Uterus (tissue), 4 donors: ENCODE measurements around the gene DEXI. TPM values are rescaled to one million over a fixed set of nuclear protein-coding genes. Genes with fewer than 3 reads are reported as not detected.

Experiments
- DNase-seq, 2 donors: peaks; one replicate each; pipeline ENCODE4 v3.0.0-alpha.2; 2019 to 2020
- H3K27ac ChIP-seq, 2 donors: fragments of 200-600 bp; sonication (generic); 1 replicate in 1 of 2; 2 replicates in 1 of 2; pipeline ENCODE4 v1.5.1; 2016 to 2018
- H3K27me3 ChIP-seq, 2 donors: fragments of 200-600 bp; sonication (generic); one replicate each; pipeline ENCODE4 v1.5.1; 2018 to 2019; ENCODE audit warnings: control low read depth in 1 of 2
- H3K36me3 ChIP-seq, 2 donors: fragments of 200-600 bp; sonication (generic); one replicate each; pipeline ENCODE4 v1.5.1; 2019; ENCODE audit warnings: control low read depth in 1 of 2
- H3K4me1 ChIP-seq, 2 donors: fragments of 200-600 bp; sonication (generic); one replicate each; pipeline ENCODE4 v1.5.1; 2018 to 2019; ENCODE audit warnings: control low read depth in 1 of 2
- H3K4me3 ChIP-seq, 2 donors: fragments of 200-600 bp; sonication (generic); 1 replicate in 1 of 2; 2 replicates in 1 of 2; pipeline ENCODE4 v1.5.1; 2018 to 2019; ENCODE audit warnings: mild to moderate bottlenecking in 1 of 2
- H3K9me3 ChIP-seq, 2 donors: fragments of 200-600 bp; sonication (generic); one replicate each; pipeline ENCODE4 v1.5.1; 2019; ENCODE audit warnings: control low read depth in 1 of 2
- CTCF ChIP-seq, 4 experiments: fragments of 200-600 bp in 2 of 4; fragments of 450-650 bp in 2 of 4; sonication (generic) in 2 of 4; IDR thresholded peaks; one replicate each; pipeline ENCODE4 v1.5.1; 2016 to 2019; ENCODE audit warnings: antibody characterized with exemption in 4 of 4, mild to moderate bottlenecking in 2 of 4, moderate library complexity in 1 of 4
- POLR2A ChIP-seq, 2 donors: fragments of 450-650 bp; IDR thresholded peaks; one replicate each; pipeline ENCODE4 v1.6.1; 2016; ENCODE audit warnings: antibody characterized with exemption in 2 of 2, mild to moderate bottlenecking in 1 of 2, moderate library complexity in 1 of 2
- intact Hi-C: fragments of 100-400 bp; cut with DNase I; formaldehyde crosslinking; loops from one replicate; pipeline ENCODE4 v1.15.1; 2023; ENCODE audit warnings: low total_unique reads
- total RNA-seq, 4 donors: library from RNA; depleted of rRNA in 3 of 4; stranded (reverse); fragments of >200 nt in 3 of 4; gene quantifications; one replicate each; pipeline versions ENCODE4 v1.1.0 to v1.2.4, GENCODE V29; 2014 to 2023
- donor health status: DM: yes; HTN: yes; CAD: no.

DEXI gene
- total RNA-seq, 4 donors from 2014 or later, result 15.6 to 70.2 (median 42.6) TPM

- Histone ChIP-seq H3K4me3 (no peak overlapping the region), H3K27me3 (no peaks in the 10 kb centered on the region), H3K9me3 (no peaks in the 10 kb centered on the region), H3K36me3 (no peaks in the 10 kb centered on the region), H3K4me1 (peaks cover 0 to 4% of the 10 kb centered on the region in 2 donors), H3K27ac (peak overlapping the region; percentile 80 to 86)
- no peak for DNase-seq
- TF ChIP-seq POLR2A (IDR thresholded peaks at IDR 0.05) (no peak), CTCF (IDR thresholded peaks at IDR 0.05) (no peak)
- intact Hi-C loops, result no loop called here
Observed at GRCh38 chr16:10980813-10981212, 38.5 kb upstream of the DEXI start.

GRCh38 chr16:10979717-10980601 is 37.7 kb upstream of the DEXI start:
- TF ChIP-seq CTCF (IDR thresholded peaks at IDR 0.05) (peak in 1 of 4 experiments; percentile 23), POLR2A (IDR thresholded peaks at IDR 0.05) (no peak)
- Histone ChIP-seq H3K36me3 (no peaks in the 10 kb centered on the region), H3K4me3 (no peak overlapping the region), H3K27ac (peak overlapping the region; percentile 80 to 86), H3K9me3 (no peaks in the 10 kb centered on the region), H3K27me3 (no peaks in the 10 kb centered on the region), H3K4me1 (peaks cover 0 to 4% of the 10 kb centered on the region in 2 donors)
- DNase-seq, result peak; percentile 78 to 81
- intact Hi-C loops, result no loop called here

- no peak for TF ChIP-seq POLR2A (IDR thresholded peaks at IDR 0.05)
- no peak for TF ChIP-seq CTCF (IDR thresholded peaks at IDR 0.05)
- Histone ChIP-seq H3K4me1 (peaks cover 0 to 4% of the 10 kb centered on the region in 2 donors), H3K4me3 (no peak overlapping the region), H3K27me3 (no peaks in the 10 kb centered on the region), H3K27ac (peak overlapping the region; percentile 80 to 86), H3K36me3 (no peaks in the 10 kb centered on the region), H3K9me3 (no peaks in the 10 kb centered on the region)
- DNase-seq, result no peak
- intact Hi-C loops, result no loop called here
Observed at GRCh38 chr16:10978871-10979446, 36.7 kb upstream of the DEXI start.

- no peaks in the 10 kb centered on the region for H3K27me3 ChIP-seq
- H3K4me3 ChIP-seq, result no peak overlapping the region
- no peak for TF ChIP-seq CTCF (IDR thresholded peaks at IDR 0.05)
- no peak for TF ChIP-seq POLR2A (IDR thresholded peaks at IDR 0.05)
- intact Hi-C loops, result no loop called here
- no peaks in the 10 kb centered on the region for H3K9me3 ChIP-seq
- no peak for DNase-seq
- H3K27ac ChIP-seq, result no peak overlapping the region
- H3K36me3 ChIP-seq, result no peaks in the 10 kb centered on the region
- H3K4me1 ChIP-seq, result peaks cover 0 to 4% of the 10 kb centered on the region in 2 donors
Observed at GRCh38 chr16:10978124-10978523, 35.9 kb upstream of the DEXI start.

GRCh38 chr16:10976634-10977033 is 34.4 kb upstream of the DEXI start:
- TF ChIP-seq POLR2A (IDR thresholded peaks at IDR 0.05), result no peak
- TF ChIP-seq CTCF (IDR thresholded peaks at IDR 0.05), result no peak
- Histone ChIP-seq H3K36me3 (no peaks in the 10 kb centered on the region), H3K27me3 (no peaks in the 10 kb centered on the region), H3K4me3 (no peak overlapping the region), H3K9me3 (no peaks in the 10 kb centered on the region), H3K4me1 (peaks cover 0 to 4% of the 10 kb centered on the region in 2 donors), H3K27ac (no peak overlapping the region)
- intact Hi-C loops, result no loop called here
- no peak for DNase-seq
